BLaER1 (cell line): ENCODE data around the gene SORL1.
A peak's percentile ranks its signal among the peaks of the same experiment; 100 is the strongest.
"Not testable (repeated sequence)": the region's sequence is repeated elsewhere in the genome, so short reads cannot be mapped to it uniquely, and the experiment has no call there.

Source experiments
- H3K27ac ChIP-seq: shearing (Covaris generic); formaldehyde crosslinking; 2 replicates; pipeline ENCODE4 v1.8.1; 2022
- H3K27me3 ChIP-seq: shearing (Covaris generic); formaldehyde crosslinking; 2 replicates; pipeline ENCODE4 v1.8.1; 2022
- H3K36me3 ChIP-seq: shearing (Covaris generic); formaldehyde crosslinking; 2 replicates; pipeline ENCODE4 v1.8.1; 2022
- H3K4me1 ChIP-seq: shearing (Covaris generic); formaldehyde crosslinking; 2 replicates; pipeline ENCODE4 v1.8.1; 2022
- H3K4me2 ChIP-seq: shearing (Covaris generic); formaldehyde crosslinking; 2 replicates; pipeline ENCODE4 v1.8.1; 2022
- H3K4me3 ChIP-seq: shearing (Covaris generic); formaldehyde crosslinking; 2 replicates; pipeline ENCODE4 v1.8.1; 2022
- H3K9ac ChIP-seq: shearing (Covaris generic); formaldehyde crosslinking; 2 replicates; pipeline ENCODE4 v1.8.1; 2022
- H3K9me3 ChIP-seq: shearing (Covaris generic); formaldehyde crosslinking; 2 replicates; pipeline ENCODE4 v1.8.1; 2022
- H4K20me1 ChIP-seq: shearing (Covaris generic); formaldehyde crosslinking; 2 replicates; pipeline ENCODE4 v1.8.1; 2022
- Cebpa-rat ChIP-seq: shearing (Covaris generic); IDR thresholded peaks from 2 replicates; pipeline ENCODE4 v1.8.1; 2022

The SORL1 gene

DNA sequence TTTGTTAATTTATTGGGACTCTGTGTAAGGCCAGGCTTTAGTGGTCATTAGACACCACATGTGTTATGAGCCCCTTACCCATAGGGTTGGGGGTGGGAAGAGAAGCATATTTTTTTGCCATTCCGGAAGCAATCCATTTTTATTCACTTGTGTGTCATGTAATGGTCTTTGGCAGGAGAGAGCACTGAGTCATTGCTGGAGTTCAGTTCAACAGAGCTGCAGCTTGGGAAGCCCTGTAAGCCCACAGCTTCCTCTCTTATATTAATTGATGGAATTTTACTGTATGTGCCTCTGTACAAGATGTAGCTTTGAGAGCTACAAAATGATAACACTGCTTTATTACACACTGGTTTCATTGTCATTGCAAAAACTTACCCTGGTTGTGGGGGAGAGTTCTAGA, 177.9 kb downstream of the SORL1 start:
- Histone ChIP-seq H3K36me3 (peaks cover 37% of the 10 kb centered on the region), H3K4me2 (no peak overlapping the region), H3K27ac (no peak overlapping the region)

DNA sequence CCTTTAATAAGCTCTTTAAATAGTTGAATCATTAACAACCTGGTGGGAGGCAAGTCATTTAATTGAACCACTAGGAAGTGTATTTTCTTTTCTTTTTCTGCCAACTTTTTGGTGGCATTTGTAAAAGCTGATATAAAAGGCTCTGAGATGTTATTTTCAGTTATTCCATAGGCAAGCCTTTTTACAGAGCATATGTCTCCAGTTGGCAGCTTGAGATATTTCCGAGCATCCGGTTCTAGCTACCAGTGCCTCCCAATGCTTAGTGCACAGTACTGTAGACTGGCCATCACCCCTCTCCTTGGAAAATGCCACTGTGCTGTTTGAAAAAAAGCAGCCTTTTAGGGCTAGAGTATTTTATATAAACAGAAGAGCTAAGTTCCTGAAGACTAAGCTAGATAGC, 179.3 kb downstream of the SORL1 start:
- H3K4me2 ChIP-seq = no peak overlapping the region
- no peak for TF ChIP-seq Cebpa-rat

More for the DNA sequence above, 177.9 kb downstream of the SORL1 start:
- Histone ChIP-seq H3K4me3 (no peak overlapping the region), H3K9ac (no peak overlapping the region), H3K27me3 (no peaks in the 10 kb centered on the region), H3K4me1 (no peaks in the 10 kb centered on the region), H4K20me1 (no peaks in the 10 kb centered on the region), H3K9me3 (no peaks in the 10 kb centered on the region)
- TF ChIP-seq Cebpa-rat = no peak

DNA sequence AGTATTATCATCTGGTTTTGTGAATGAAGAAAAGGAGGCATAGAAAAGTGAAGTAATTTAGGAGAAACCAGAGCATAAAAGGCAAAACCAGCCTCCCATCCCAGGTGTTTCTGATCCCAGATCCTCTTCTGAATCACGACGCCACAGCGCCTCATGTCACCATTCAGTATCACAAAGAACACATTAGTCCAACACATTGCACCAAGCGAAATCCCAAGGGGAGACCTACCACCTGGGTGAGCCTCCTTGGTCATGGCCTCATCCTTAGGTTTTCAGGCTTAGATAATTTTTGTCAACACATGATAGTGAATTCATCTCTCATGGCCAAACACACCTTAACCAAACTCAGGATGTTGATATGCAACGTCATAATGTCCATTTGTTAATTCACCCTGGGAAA, 182.2 kb downstream of the SORL1 start:
- no peaks in the 10 kb centered on the region for H3K4me1 ChIP-seq
- H3K27ac ChIP-seq = no peak overlapping the region
- H3K9ac ChIP-seq = no peak overlapping the region
- no peak overlapping the region for H3K4me2 ChIP-seq
- H3K9me3 ChIP-seq = no peaks in the 10 kb centered on the region
- no peak for TF ChIP-seq Cebpa-rat
- no peaks in the 10 kb centered on the region for H4K20me1 ChIP-seq
- no peaks in the 10 kb centered on the region for H3K27me3 ChIP-seq
- 0 out of 2 replicates have a peak, but pooled peaks cover 9% of the 10 kb centered on the region for H3K36me3 ChIP-seq
- no peak overlapping the region for H3K4me3 ChIP-seq

More for the DNA sequence above, 179.3 kb downstream of the SORL1 start:
- no peak overlapping the region for H3K27ac ChIP-seq
- no peak overlapping the region for H3K9ac ChIP-seq
- no peak overlapping the region for H3K4me3 ChIP-seq
- H3K4me1 ChIP-seq = no peaks in the 10 kb centered on the region
- peaks cover 29% of the 10 kb centered on the region for H3K36me3 ChIP-seq
- H4K20me1 ChIP-seq = no peaks in the 10 kb centered on the region
- H3K9me3 ChIP-seq = no peaks in the 10 kb centered on the region
- H3K27me3 ChIP-seq = no peaks in the 10 kb centered on the region

- Histone ChIP-seq H3K9ac (no peak overlapping the region), H4K20me1 (no peaks in the 10 kb centered on the region), H3K27me3 (no peaks in the 10 kb centered on the region), H3K36me3 (0 out of 2 replicates have a peak, but pooled peaks cover 9% of the 10 kb centered on the region), H3K9me3 (no peaks in the 10 kb centered on the region), H3K27ac (no peak overlapping the region), H3K4me2 (no peak overlapping the region), H3K4me3 (no peak overlapping the region), H3K4me1 (no peaks in the 10 kb centered on the region)
- TF ChIP-seq Cebpa-rat = no peak
Observed at GRCh38 chr11:121634889-121635288, 182.8 kb downstream of the SORL1 start.

- no peaks in the 10 kb centered on the region for H3K27me3 ChIP-seq
Observed at GRCh38 chr11:121636081-121636799, 184.1 kb downstream of the SORL1 start.

DNA sequence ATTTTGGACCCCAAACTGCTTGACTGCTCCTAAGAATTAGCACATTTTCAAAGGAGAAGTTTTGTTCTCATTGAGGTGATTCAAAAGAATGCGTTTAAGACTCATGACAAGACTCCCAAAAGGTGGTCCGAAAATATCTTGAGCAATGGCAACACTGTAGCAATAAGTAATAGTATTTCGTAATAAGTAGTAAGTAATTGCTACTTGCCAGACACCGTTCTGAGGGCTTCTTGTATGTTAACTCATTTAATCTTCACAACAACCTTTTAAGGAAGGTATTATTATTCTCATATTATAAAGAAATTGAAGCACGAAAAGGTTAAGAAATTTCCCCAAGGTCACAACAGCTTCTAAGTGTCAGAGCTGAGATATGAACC, 184.7 kb downstream of the SORL1 start:
- peak; percentile 62; the same call in 1 of the 2 replicates for TF ChIP-seq Cebpa-rat

More at GRCh38 chr11:121636081-121636799, 184.1 kb downstream of the SORL1 start:
- no peaks in the 10 kb centered on the region for H4K20me1 ChIP-seq
- no peak overlapping the region for H3K4me2 ChIP-seq
- no peak overlapping the region for H3K9ac ChIP-seq
- H3K27ac ChIP-seq = no peak overlapping the region
- no peak overlapping the region for H3K4me3 ChIP-seq
- TF ChIP-seq Cebpa-rat = no peak
- 0 out of 2 replicates have a peak, but pooled peaks cover 9% of the 10 kb centered on the region for H3K36me3 ChIP-seq
- no peaks in the 10 kb centered on the region for H3K4me1 ChIP-seq
- H3K9me3 ChIP-seq = no peaks in the 10 kb centered on the region

DNA sequence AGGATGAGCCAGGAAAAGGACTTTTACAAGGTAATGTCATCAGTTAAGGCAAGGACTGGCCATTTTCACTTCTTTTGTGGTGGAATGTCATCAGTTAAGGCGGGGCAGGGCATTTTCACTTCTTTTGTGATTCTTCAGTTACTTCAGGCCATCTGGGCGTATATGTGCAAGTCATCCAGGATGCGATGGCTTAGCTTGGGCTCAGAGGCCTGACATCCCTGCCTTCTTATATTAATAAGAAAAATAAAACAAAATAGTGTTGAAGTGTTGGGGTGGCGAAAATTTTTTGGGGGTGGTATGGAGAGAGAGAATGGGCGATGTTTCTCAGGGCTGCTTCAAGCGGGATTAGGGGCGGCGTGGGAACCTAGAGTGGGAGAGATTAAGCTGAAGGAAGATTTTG, 185.5 kb downstream of the SORL1 start:
- not testable (repeated sequence) for H3K4me1 ChIP-seq, H3K9me3 ChIP-seq, H3K4me2 ChIP-seq, H4K20me1 ChIP-seq, H3K27me3 ChIP-seq, H3K36me3 ChIP-seq, H3K4me3 ChIP-seq, H3K9ac ChIP-seq, H3K27ac ChIP-seq

More for the DNA sequence above, 184.7 kb downstream of the SORL1 start:
- Histone ChIP-seq H3K27ac (no peak overlapping the region), H3K4me2 (no peak overlapping the region), H3K27me3 (no peaks in the 10 kb centered on the region), H4K20me1 (no peaks in the 10 kb centered on the region), H3K36me3 (0 out of 2 replicates have a peak, but pooled peaks cover 9% of the 10 kb centered on the region), H3K9me3 (no peaks in the 10 kb centered on the region), H3K9ac (no peak overlapping the region), H3K4me1 (no peaks in the 10 kb centered on the region), H3K4me3 (no peak overlapping the region)

DNA sequence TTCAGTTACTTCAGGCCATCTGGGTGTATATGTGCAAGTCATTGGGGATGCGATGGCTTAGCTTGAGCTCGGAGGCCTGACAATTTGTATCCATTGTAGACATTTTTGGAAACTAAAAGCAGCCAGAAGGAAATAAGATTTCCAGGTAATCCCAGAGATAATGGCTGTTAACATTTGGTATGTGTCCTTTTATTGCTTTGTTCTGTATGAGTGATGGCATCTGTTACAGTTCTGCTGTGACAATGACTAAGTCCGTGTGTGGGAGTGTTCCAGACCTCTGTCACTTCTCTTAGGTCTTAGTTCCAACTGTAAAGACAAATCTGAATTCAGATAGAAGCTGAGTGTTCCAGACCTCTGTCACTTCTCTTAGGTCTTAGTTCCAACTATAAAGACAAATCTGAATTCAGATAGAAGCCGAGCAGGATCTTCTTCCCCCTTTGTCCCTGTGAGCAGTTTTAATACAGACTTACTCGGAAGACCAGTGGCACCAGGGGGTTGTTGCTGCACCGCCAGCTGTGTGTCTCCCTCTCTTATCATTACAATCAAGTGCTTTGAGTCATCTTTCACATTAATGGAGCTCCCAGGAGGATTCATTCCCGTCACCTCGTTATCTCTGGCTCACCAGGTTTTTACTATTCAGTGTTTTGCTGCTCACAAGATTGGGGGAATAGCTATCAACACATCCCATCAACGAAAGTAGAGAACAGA, 191.5 kb downstream of the SORL1 start:
- no peak overlapping the region for H3K9ac ChIP-seq
- no peak for TF ChIP-seq Cebpa-rat
- no peaks in the 10 kb centered on the region for H3K9me3 ChIP-seq
- H3K27me3 ChIP-seq = no peaks in the 10 kb centered on the region
- no peaks in the 10 kb centered on the region for H3K4me1 ChIP-seq
- H3K4me3 ChIP-seq = no peak overlapping the region
- no peaks in the 10 kb centered on the region for H4K20me1 ChIP-seq
- no peaks in the 10 kb centered on the region for H3K36me3 ChIP-seq
- H3K27ac ChIP-seq = no peak overlapping the region
- H3K4me2 ChIP-seq = no peak overlapping the region

DNA sequence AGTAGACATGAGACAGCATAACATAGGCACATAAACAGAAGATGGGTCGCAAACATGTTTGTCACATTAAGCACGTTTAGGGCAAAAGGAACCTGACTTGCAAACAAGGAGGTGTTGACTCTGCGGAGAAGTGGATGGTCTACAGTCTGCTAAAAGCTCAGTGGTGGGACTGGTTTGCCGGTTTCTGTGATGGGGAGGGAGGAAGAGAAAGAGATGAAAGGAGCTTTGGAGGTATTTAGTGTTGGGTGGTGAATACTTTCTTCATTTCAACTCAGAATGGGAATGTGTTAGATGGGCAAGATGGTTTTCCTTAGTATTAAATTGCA, 192.0 kb downstream of the SORL1 start:
- Histone ChIP-seq H3K27me3 (no peaks in the 10 kb centered on the region), H3K4me3 (no peak overlapping the region), H3K4me1 (no peaks in the 10 kb centered on the region), H3K9me3 (no peaks in the 10 kb centered on the region), H3K4me2 (no peak overlapping the region), H3K9ac (no peak overlapping the region), H4K20me1 (no peaks in the 10 kb centered on the region), H3K27ac (no peak overlapping the region), H3K36me3 (no peaks in the 10 kb centered on the region)
- TF ChIP-seq Cebpa-rat = no peak

GRCh38 chr11:121645001-121645400, 192.9 kb downstream of the SORL1 start:
- no peaks in the 10 kb centered on the region for H3K36me3 ChIP-seq
- no peaks in the 10 kb centered on the region for H3K27me3 ChIP-seq
- H3K4me2 ChIP-seq = no peak overlapping the region
- H3K4me1 ChIP-seq = no peaks in the 10 kb centered on the region
- no peaks in the 10 kb centered on the region for H4K20me1 ChIP-seq
- H3K9me3 ChIP-seq = no peaks in the 10 kb centered on the region
- no peak overlapping the region for H3K27ac ChIP-seq
- H3K4me3 ChIP-seq = no peak overlapping the region
- H3K9ac ChIP-seq = no peak overlapping the region
- no peak for TF ChIP-seq Cebpa-rat
